Stimulated activated CD4-positive, alpha-beta T cell treated with anti-CD3 and anti-CD28 coated beads, TNF-alpha, amount 100 ng/mL, for 1 hour (primary cell): ENCODE data around the gene RXRB.
A peak's percentile ranks its signal among the peaks of the same experiment; 100 is the strongest.

Experiments used
- DNase-seq, 3 donors: peaks; one replicate each; pipeline ENCODE4 v3.0.0-alpha.2; 2020; ENCODE audit warnings: low read depth in 3 of 3, low spot score in 1 of 3

Gene RXRB

DNA sequence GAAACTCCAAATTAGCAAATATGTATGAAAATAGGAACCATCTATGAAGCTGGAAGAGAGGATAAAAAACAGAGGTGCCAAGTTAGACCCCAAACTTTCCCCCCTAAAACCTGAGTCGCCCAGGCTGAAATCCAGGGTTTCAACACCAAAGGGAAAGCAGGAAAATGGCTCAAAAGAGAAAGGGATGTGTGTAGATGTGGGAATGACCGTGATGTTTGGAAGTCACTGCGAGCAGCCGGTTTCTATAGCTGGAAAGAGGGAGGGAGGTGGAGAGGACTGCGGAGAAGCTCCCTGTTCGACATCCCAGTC lies 12.3 kb upstream of the RXRB start:
- DNase-seq, result no peak

DNA sequence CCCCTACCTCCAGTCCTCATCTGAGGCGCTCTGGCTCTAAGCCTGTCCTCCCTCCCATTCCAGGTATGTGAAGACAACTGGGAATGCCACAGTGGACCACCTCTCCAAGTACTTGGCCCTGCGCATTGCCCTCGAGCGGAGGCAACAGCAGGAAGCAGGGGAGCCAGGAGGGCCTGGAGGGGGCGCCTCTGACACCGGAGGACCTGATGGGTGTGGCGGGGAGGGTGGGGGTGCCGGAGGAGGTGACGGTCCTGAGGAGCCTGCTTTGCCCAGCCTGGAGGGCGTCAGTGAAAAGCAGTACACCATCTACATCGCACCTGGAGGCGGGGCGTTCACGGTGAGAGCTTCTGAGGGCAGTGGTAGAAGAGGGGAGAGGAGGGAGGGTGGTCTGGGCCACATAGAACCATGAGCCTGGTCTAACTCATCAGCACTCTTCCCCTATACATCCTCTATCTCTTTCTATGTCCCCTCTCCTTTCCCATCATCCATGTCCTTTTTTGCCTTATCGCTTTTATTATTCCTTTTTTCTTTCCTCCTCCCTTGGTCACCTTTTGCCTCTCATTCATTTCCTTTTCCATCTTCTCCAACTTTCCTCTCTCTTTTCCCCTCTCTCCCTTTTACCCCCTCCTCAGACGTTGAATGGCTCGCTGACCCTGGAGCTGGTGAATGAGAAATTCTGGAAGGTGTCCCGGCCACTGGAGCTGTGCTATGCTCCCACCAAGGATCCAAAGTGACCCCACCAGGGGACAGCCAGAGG lies 11.4 kb upstream of the RXRB start:
- no peak for DNase-seq

DNA sequence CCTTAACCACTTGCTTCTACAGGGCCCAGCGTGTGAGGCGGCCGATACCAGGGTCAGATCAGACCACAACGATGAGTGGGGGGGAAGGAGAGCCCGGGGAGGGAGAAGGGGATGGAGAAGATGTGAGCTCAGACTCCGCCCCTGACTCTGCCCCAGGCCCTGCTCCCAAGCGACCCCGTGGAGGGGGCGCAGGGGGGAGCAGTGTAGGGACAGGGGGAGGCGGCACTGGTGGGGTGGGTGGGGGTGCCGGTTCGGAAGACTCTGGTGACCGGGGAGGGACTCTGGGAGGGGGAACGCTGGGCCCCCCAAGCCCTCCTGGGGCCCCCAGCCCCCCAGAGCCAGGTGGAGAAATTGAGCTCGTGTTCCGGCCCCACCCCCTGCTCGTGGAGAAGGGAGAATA lies 10.7 kb upstream of the RXRB start:
- no peak for DNase-seq

DNA sequence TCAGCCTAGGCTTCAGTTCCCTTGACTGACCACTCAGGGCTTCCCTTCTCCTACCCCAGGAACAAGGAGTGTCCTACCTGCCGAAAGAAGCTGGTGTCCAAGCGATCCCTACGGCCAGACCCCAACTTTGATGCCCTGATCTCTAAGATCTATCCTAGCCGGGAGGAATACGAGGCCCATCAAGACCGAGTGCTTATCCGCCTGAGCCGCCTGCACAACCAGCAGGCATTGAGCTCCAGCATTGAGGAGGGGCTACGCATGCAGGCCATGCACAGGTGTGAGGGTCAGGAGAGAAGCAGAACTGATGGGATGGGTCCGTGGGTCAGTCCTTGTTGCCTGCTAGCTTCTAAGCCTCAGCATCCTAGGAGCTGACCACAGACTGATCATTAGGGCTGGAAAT lies 9.4 kb upstream of the RXRB start:
- no peak for DNase-seq

DNA sequence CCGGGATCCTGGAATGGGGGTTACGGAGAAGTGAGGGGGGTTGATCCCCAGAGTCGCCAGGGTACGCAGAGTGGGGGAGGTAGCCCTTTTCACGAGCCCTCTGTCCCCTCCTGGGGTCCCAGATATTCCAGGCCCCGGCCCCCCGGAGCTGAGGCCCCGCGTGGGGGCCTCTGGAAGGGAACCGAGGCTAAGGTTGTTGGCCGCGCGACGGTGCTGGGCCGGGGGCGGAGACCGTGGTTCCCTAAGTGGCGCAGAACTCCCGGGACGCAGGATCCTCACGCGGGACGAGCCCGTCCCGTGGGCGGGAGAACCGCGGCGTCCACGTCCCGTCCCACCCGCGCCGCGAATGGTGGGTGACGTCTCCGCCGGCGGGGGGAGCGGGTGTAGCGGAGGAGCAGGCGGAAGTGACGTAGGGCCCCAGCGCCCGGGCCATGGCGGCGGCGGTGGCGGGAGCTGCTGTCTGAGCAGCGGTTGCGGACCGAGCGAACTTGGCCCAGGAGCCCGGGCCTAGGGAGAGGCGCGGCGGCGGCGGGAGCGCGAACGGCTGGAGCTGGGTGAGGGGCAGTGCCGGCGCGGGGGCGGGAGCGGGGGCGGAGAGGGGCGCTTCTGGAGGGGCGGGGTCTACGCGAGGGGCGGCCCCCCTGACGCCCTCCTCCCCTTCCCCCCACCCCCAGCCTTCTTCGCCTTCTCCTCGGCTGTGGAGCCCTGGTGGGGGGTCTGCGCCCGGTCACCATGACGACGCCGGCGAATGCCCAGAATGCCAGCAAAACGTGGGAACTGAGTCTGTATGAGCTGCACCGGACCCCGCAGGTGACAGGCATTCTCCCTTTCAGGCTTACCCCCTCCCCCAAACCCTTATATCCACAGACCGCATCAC lies 7.9 kb upstream of the RXRB start, which contains the start of gene RING1:
TSS of gene RING1 (plus strand) at position 410 of the 877 bp plus-strand sequence. CDS start at position 733, 323 bp downstream.
- DNase-seq, result peak; percentile 65 to 79 (median 72)

DNA sequence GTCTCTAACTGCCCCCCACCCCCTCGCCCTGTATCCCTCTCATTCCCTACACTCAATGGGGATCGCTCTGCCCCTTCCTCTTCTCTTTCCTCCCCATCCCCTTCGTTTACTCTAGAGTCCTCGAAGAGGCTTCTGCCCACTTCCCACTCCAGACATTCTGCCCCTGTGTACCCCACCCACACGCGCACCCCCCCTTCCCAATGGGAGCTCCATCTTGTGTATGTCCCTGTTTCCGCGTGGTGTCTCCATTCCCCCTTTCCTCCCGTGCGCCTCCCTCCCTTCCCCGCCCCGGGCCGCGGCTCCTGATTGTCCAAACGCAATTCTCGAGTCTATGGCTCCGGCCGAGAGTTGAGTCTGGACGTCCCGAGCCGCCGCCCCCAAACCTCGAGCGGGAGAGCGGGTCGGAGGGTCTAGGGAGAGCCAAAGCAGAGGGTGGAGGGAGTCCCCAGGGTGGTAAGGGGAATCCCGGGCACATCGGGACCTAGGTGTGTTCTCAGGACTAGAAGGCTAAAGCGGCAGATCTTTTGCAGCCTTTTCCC lies 7.2 kb upstream of the RXRB start:
- no peak for DNase-seq

DNA sequence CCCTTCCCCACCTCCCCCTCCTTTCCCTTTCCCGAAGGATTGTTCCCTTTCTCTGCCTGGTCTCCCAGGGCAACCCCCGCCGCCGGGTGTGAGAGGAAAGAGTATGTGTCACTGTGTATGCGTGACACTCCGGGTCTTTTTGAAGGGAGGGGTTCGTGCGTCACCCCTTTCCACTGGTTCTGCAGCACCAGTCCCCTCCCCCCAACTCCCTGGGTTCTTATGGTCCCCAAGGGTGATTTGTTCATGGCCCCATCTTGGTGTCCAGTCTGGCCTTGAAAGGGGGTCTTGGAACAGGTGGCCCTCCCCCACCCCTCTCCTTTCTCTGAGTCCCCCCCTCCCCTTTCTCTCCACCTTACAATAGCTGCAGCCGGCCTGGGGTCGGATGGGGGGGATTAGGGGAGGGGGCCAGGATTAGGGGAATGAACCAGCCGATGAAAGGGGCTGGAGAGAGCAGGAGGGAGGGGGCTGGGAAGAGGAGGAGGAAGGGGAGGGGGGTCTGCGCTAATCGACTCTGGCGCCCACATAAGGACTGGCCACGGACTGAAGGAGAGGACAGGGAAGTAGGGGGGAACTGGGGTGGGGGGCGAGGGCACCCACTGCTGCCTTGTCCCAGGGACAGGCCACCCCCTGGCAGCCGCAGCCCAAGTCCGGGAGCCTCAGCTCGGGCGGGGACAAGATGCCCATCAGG lies 6.5 kb upstream of the RXRB start:
- no peak for DNase-seq

DNA sequence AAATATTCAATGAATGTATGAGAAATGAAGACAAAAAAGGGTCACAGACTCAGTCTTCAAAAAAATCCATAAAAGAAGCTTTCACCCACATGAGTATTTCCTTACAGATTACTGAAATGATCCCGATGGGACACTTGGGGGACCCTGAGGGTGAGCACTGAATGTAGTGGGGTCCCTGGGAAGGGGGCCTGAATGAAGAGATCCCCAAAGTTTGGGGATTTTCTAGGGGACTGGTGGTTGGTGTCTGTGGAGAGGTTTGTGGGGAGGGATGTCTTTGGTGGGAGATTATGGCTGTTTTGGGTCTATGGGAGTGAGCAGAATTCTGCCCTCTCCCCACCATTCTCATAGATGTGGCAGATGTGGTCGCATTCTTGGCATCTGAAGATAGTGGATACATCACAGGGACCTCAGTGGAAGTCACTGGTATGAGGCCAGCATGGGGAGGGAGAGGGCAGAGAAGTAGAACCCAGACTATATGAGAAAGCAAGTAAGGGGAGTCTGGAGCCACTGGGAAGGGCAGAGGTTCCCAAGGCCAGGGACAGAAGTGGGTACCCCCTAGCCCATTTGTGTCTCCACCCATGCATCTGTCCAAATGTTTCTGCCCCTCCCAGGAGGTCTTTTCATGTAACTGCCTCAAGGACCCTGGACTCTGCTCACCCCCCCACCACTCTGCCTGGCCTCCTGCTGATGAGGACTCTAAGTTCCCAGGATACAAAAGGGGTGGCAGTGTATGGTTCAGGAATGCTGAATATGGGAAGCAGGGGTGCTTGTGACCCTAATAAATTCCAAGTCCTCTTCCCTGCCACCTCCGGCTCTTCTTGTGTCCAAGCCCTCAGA lies 5.8 kb upstream of the RXRB start:
- DNase-seq, result no peak

DNA sequence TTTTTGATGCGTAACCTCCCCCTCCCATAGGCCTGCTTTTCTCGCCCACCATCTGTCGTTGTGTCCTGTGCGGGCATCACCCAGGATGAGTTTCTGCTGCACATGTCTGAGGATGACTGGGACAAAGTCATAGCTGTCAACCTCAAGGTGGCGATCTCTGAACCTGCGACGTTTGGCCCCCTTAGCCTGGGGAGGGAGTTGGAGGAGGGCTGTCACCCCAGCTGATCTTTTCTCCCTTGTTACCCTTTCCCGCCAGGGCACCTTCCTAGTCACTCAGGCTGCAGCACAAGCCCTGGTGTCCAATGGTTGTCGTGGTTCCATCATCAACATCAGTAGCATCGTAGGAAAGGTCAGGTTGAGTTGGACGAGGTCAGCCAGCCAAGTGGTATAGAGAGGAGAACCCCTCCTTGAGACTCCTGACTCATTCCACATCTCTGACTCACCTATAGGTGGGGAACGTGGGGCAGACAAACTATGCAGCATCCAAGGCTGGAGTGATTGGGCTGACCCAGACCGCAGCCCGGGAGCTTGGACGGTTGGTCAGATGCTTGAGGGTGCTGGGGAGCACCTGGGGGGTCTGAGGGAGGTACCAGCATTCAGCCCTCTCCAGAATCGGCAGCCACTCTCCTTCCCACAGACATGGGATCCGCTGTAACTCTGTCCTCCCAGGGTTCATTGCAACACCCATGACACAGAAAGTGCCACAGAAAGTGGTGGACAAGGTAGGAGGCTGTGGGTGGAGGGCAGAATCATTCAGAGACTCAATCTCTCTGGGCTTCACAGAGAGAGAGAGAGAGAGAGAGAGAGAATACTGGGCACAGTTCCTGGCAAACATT lies 4.9 kb upstream of the RXRB start:
- DNase-seq, result peak in 1 of 3 donors; percentile 27

DNA sequence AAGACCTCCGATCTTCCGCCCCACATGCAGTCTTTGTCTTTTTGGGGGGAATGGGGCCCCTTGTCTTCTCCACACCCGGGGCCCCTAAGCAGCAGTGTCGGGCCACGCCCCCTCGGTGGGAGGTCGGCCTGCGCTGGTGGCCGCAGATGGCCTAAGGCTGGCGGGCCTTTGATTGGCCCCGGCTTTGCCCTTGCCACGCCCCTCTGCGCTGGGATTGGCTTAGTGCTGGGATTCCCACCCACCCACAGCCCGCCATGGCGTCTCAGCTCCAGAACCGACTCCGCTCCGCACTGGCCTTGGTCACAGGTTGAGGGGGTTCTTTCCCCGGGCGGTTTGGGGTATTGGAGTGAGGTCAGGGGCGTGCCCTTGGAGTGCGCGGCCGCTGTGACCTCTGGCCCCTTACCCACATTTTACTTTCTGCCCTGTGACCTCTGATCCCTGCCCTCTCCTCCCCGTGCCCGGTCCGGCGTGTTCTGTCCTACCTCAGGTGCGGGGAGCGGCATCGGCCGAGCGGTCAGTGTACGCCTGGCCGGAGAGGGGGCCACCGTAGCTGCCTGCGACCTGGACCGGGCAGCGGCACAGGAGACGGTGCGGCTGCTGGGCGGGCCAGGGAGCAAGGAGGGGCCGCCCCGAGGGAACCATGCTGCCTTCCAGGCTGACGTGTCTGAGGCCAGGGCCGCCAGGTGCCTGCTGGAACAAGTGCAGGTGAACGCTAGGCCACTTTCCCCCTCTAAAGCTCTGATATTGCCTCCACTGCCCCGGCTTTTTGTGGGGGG lies 4.1 kb upstream of the RXRB start, which contains the start of gene HSD17B8:
TSS of gene HSD17B8 (plus strand) at position 241 of the 776 bp plus-strand sequence. CDS start at position 255, 14 bp downstream.
- peak; percentile 68 to 84 (median 69) for DNase-seq

DNA sequence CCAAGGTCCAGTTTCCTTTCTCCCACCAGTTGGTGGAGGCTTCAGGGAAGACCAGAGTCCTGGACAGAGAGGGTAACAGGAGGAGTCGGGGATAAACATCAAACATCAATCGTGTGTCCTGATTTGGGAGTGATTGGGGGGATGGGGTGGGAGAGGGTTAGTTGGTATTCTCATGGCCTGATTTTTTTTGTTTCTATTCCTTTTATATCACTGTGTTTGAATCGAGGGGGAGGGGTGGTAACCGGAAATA lies 3.6 kb upstream of the RXRB start:
- DNase-seq, result no peak

DNA sequence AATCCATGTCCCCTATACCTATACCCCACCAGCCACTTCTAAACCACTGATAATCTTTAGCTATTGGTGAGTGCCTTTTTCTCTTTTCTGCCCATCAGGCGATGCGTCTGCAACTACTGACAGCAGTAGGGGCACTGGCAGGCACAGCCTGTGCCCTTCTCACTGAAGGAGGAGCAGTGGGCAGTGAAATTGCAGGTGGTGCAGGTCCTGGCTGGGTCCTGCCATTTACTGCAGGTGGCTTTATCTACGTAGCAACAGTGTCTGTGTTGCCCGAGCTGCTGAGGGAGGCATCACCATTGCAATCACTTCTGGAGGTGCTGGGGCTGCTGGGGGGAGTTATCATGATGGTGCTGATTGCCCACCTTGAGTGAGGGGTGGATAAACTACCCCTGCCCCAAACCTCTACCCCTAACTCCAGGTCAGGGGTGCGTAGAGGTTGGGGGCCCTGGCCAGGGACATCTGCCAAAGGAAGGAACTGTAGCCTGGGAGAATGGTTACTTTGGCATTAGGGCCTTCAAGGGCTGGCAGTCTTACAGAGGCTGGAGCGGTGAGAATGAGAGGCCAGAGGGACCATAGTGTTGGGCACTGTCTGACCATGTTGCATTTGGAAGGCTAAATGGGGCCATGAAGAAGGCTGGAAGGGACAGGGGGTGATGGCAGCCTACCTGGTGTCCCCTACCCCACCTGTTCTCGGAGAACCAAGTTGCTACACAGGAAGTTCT lies 3.1 kb upstream of the RXRB start:
- no peak for DNase-seq

DNA sequence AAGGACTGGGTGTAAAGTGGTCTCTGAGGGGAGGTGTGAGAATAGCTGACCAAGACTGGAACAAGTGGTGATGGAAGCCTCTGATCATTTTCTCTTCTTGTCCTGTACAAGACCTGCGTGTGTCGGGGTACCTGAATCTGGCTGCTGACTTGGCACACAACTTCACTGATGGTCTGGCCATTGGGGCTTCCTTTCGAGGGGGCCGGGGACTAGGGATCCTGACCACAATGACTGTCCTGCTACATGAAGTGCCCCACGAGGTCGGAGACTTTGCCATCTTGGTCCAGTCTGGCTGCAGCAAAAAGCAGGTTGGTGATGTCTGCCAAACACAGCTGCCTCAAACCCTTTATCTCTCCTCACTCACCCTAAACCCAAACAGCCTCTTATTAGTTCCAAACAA lies 2.3 kb upstream of the RXRB start:
- no peak for DNase-seq

GRCh38 chr6:33201935-33202334 lies 1.5 kb upstream of the RXRB start:
- no peak for DNase-seq

DNA sequence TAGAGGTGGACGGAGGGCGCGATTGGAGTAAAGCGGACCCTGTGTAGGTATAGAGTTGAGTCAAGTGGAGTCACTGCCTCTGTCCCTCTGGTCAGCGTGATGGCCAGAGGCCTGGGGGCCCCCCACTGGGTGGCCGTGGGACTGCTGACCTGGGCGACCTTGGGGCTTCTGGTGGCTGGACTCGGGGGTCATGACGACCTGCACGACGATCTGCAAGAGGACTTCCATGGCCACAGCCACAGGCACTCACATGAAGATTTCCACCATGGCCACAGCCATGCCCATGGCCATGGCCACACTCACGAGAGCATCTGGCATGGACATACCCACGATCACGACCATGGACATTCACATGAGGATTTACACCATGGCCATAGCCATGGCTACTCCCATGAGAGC lies 681 bp upstream of the RXRB start:
- no peak for DNase-seq

DNA sequence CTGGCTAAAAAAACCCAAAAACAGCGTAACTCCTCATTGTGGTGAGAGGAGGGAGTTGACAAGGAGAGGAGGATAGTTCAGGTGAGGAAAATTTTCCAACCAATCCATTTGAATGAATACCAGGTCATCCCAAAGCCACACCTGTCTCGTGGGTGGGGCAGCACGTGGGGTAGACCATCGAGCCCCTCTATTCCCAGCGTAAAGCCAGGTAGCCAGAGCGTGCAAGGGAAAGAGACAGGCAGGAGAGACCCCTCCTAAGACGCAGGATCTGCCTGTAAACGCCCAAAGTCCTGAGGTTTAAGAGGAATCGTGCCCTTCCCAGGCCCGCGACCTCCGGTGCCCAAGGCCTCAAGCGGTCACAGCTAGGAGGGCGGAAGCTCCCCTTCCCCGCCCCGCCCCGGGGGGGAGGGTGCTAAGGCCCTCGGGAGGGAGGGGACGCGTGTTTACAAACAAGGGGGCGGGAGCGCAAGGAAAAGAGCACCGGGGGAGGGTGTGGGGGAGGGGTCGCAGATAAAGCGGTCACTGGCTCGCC lies 712 bp downstream of the RXRB start:
- DNase-seq, result peak; percentile 27 to 56 (median 38)

DNA sequence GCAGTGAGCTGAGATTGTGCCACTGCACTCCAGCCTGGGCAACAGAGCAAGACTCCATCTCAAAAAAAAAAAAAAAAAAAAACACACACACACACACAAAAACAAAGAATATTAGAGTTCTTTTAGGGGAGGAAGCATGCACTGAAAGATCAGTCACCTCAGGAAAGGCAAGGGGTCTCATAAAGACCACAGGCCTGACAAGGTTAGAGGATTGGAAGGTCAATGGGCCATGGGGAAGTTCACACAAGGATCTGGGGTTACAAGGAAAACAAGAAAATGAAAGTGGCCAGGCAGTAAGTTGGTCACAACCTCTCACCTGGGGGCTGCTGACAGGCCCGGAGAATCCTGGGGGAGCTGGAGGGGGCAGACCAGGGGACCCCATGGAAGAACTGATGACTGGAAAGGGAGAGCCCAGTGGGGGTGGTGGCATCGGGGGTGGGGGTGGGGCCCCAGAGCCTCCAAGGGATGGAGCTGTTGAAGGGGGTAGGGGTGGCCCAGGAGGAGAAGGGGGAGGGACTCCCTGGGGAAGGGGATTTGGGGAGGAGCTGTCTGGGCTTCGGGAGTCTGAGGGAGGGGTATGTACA lies 1.5 kb downstream of the RXRB start:
- no peak for DNase-seq
